Heart left ventricle (tissue), 13 donors: ENCODE results near the gene CEP170B.

Experiments
- POLR2A ChIP-seq, 2 donors: fragments of 450-650 bp; IDR thresholded peaks; one replicate each; pipeline ENCODE4 v1.6.1; 2017; ENCODE audit warnings: antibody characterized with exemption in 2 of 2, mild to moderate bottlenecking in 2 of 2, moderate library complexity in 2 of 2
- TF ChIP-seq, protein P1 (sequence below), 12 donors: fragments of 200-600 bp; sonication (generic) in 4 of 12; IDR thresholded peaks; one replicate each; pipeline versions ENCODE4 v1.5.0 to v1.8.0; 2018 to 2022; ENCODE audit warnings: antibody characterized with exemption in 12 of 12, mild to moderate bottlenecking in 5 of 12
- donor health status: ischemic (EF 13 %, LVEDD 7.1; RV severe dilation, severe dysfunction).
- donor health status: DM: no; HTN: yes; CAD: no.
- donor health status: DM: no; HTN: no; CAD: no.
- donor health status: ischemic (EF 25% LVEDD 6.9; RV normal size, moderate dysfunction).
- donor health status: ischemic (EF 25% LVEDD 5.7; RV mildly dilated, moderate dysfunction).
- donor health status: ischemic (EF 35%, LVEDD 5.7; RV mildly dilated, moderate dysfunction).
- donor health status: nonischemic (EF 11% LVEDD 7.7; RV severe dilation, severe dysfunction).
- donor health status: DM: yes; HTN: yes; CAD: no.
- donor health status: PGD.
- donor health status: ischemic (EF 29% LVEDD 5.4; RV normal size, mild dysfunction).
- donor health status: nonischemic (EF 23%, LVEDD 6.1; RV moderate dilation, normal function).

- TF ChIP-seq, protein P1, sequence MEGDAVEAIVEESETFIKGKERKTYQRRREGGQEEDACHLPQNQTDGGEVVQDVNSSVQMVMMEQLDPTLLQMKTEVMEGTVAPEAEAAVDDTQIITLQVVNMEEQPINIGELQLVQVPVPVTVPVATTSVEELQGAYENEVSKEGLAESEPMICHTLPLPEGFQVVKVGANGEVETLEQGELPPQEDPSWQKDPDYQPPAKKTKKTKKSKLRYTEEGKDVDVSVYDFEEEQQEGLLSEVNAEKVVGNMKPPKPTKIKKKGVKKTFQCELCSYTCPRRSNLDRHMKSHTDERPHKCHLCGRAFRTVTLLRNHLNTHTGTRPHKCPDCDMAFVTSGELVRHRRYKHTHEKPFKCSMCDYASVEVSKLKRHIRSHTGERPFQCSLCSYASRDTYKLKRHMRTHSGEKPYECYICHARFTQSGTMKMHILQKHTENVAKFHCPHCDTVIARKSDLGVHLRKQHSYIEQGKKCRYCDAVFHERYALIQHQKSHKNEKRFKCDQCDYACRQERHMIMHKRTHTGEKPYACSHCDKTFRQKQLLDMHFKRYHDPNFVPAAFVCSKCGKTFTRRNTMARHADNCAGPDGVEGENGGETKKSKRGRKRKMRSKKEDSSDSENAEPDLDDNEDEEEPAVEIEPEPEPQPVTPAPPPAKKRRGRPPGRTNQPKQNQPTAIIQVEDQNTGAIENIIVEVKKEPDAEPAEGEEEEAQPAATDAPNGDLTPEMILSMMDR (IDR thresholded peaks at IDR 0.05): no peak
- TF ChIP-seq POLR2A (IDR thresholded peaks at IDR 0.05): no peak
These were observed 66.3 kb downstream of the CEP170B start for GRCh38 chr14:104931304-104931770.
